GM19463 (cell line): ENCODE results near the gene LTBP1.
A peak's percentile ranks its signal among the peaks of the same experiment; 100 is the strongest.
"Not testable (repeated sequence)": the region's sequence is repeated elsewhere in the genome, so short reads cannot be mapped to it uniquely, and the experiment has no call there.

Source experiments
- ATAC-seq: cut with Tn5 transposase; IDR thresholded peaks from one replicate; pipeline ENCODE4 v1.9.1; 2021; ENCODE audit warnings: mild to moderate bottlenecking, moderate library complexity; ENCODE audit not compliant: unreplicated experiment

LTBP1 gene

DNA sequence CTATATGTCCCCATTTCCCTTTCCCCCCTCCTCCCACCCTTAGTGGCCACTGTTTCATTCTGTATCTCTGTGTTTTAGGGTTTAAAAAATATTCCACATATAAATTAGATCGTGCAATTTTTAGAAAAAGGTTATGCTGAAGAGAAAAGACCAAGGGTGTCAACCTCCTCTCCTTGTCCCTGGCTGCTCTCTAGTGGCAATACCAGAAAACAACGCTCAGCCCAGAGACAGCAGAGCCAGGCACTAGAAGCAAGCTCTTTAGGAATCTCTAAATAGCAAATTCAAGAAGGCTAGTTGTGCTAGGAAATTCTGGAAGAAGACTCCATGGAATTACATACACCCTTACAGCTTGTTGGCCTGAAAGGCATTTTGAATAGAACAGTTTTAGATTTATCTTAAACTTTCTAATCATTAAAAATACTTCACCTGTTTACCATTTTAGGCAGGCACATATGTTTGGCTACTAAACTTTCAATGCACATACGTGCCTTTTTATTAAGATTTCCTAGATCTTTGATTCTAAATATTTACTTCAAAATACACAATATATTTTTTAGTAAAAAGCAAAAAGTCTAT is 494.6 kb downstream of the LTBP1 start:
- ATAC-seq: peak; percentile 96

DNA sequence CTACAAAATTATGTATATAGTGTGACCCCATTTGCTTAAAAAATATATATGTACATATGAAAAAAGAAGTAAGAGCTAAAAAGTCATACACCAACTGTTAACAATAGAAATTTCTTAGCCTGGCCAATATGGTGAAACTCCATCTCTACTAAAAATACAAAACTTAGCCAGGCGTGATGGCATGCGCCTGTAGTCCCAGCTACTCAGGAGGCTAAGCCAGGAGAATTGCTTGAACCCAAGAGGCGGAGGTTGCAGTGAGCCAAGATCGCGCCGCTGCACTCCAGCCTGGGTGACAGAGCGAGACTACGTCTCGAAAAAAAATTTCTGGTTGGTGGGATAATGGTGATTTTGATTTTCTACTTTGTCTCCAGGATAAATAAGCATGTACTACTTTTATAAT is 495.3 kb downstream of the LTBP1 start:
- ATAC-seq: not testable (repeated sequence)

DNA sequence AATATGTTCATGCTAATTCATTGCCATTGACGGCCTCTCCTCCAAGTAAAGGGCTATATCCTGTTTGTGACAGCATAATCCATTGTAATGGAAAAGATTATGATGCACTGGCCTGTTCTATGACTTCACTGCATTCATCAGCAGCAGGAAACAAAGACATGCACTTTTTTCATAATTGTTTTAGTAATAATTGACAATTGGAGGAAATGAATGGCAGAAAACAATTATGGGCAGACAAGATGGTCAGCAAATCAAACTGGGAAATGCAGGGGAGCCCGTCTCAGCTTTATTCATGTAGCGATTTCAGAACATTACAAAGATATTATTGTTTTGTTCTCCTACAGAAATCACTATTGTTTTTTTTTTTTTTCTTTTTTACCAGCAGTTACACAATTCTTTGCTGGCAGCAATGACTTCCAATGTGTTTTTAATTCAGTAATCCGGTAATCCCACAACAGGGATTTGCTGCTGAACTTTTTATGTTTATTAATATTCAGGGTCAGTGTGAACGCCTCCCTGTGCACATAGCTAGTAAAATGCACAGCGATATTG is 495.9 kb downstream of the LTBP1 start:
- no peak for ATAC-seq

DNA sequence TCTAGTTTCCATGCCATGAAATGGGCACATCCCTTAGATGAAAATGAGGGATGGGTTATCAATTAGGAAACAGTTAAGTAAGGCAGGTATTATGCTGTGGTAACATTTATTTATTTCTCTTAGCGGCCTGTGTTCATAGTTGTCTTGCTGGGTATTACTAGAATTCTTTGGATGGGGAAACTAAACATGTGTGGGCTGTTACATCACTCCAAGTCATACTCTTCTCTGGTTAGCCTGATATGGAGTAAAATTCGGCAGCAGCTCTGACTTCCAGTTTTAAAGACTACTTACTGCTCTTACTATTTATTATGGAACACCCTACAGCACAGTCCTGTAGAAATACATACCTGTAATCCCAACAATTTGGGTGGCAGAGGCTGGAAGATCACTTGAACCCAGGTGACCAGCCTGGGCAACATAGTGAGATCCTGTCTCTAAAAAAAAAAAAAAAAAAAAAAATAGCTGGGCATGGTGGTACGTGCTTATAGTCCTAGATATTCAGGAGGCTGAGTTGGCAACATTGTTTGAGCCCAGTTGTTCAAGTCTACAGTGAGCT is 496.6 kb downstream of the LTBP1 start:
- ATAC-seq: no peak

DNA sequence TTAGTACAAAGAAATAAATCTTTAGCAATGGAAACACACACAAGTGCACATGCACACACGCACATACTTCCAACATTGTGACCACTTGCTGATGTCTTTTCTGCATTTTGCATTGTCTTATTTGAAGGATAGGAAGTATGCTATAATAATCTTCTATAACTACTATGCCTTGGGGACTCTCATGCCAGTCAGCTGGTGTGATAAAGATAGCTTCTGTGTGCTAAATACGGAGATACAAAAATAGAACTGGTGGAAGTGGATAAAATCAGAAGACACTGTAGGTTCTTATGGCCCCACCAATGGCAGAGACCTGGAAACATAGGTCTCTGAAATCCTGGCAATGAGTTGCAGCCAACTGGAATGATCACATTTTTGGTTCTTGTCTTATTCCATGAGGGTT is 498.2 kb downstream of the LTBP1 start:
- no peak for ATAC-seq

DNA sequence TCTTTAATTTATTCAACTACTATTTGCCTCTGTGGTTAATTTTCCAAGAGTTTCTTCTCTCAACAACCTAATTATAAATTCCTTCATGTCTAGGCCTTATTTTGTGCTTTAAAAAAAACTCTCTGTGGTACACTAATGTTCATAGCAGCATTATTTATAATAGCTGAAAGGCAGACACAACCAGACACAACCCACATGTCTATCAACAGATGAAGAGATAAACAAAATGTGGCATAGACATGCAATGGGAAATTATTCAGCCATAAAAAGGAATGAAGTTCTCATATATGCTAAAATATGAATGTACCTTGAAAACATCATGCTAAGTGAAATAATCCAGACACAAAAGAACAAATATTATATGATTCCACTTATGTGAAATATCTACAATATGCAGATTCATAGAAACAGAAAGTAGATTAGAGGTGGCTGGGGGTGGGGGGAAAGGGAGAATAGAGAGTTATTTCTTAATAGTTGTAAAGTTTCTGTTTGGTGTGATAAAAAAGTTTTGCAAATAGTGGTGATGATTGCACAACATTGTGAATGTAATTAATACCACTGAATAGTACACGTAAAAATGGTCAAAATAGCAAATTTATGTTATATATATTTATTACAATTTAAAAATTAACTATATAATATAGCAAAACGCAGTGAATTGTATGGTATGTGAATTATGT is 501.6 kb downstream of the LTBP1 start:
- no peak for ATAC-seq
